DND-41 (cell line): ENCODE measurements around the gene KIFBP.

Source experiments
- ATAC-seq: fragments of 200-7000 bp; cut with Tn5 transposase; 3 replicates; pipeline ENCODE4 v1.9.1; 2021; ENCODE audit warnings: low read depth; ENCODE audit not compliant: insufficient read depth
- DNase-seq: peaks from one replicate; pipeline ENCODE4 v3.0.0-alpha.2; 2020
- H2AFZ ChIP-seq: 2 replicates; pipeline ENCODE4 v1.6.0; 2012; ENCODE audit warnings: low read depth, low read length
- H3K27ac ChIP-seq: 2 replicates; pipeline ENCODE4 v1.5.1; 2012; ENCODE audit warnings: low read length, inconsistent platforms
- H3K27me3 ChIP-seq: fragments of 200-600 bp; sonication (generic); 2 replicates; pipeline ENCODE4 v1.6.0; 2012; ENCODE audit warnings: low read length, mild to moderate bottlenecking, inconsistent platforms; ENCODE audit not compliant: insufficient read depth, poor library complexity
- H3K36me3 ChIP-seq: 2 replicates; pipeline ENCODE4 v1.5.1; 2012; ENCODE audit warnings: low read length, inconsistent platforms; ENCODE audit not compliant: insufficient read depth
- H3K4me1 ChIP-seq: 2 replicates; pipeline ENCODE4 v1.5.1; 2012; ENCODE audit warnings: mild to moderate bottlenecking, low read length; ENCODE audit not compliant: insufficient read depth
- H3K4me2 ChIP-seq: 2 replicates; pipeline ENCODE4 v1.6.0; 2012; ENCODE audit warnings: mild to moderate bottlenecking, moderate library complexity, low read length, inconsistent platforms; ENCODE audit not compliant: insufficient read depth
- H3K4me3 ChIP-seq, 2 experiments: fragments of 200-600 bp in 1 of 2; shearing (Covaris generic) in 1 of 2; 2 replicates each; pipeline ENCODE4 v1.5.1; 2012 to 2016; ENCODE audit warnings: inconsistent platforms in 2 of 2, low read length in 2 of 2, mild to moderate bottlenecking in 2 of 2, low read depth in 1 of 2, moderate library complexity in 1 of 2
- H3K79me2 ChIP-seq: 2 replicates; pipeline ENCODE4 v1.6.0; 2012; ENCODE audit warnings: low read length, inconsistent platforms; ENCODE audit not compliant: insufficient read depth
- H3K9ac ChIP-seq: 2 replicates; pipeline ENCODE4 v1.6.0; 2012; ENCODE audit warnings: low read depth, mild to moderate bottlenecking, inconsistent platforms, low read length, moderate library complexity
- H3K9me3 ChIP-seq: 2 replicates; pipeline ENCODE4 v1.5.1; 2012; ENCODE audit warnings: low read length, moderate library complexity, mild to moderate bottlenecking, inconsistent platforms; ENCODE audit not compliant: insufficient read depth, severe bottlenecking
- H4K20me1 ChIP-seq: 2 replicates; pipeline ENCODE4 v1.6.0; 2012; ENCODE audit warnings: low read length; ENCODE audit not compliant: insufficient read depth
- CTCF ChIP-seq: IDR thresholded peaks from 2 replicates; pipeline ENCODE4 v1.5.1; 2012; ENCODE audit warnings: borderline replicate concordance, low read length, moderate library complexity, mild to moderate bottlenecking; ENCODE audit not compliant: poor library complexity, severe bottlenecking; ENCODE audit errors: extremely low read depth
- EZH2 ChIP-seq: IDR thresholded peaks from 3 replicates; pipeline ENCODE4 v1.6.1; 2012; ENCODE audit warnings: borderline replicate concordance, low read depth, mild to moderate bottlenecking, moderate library complexity, low read length, inconsistent platforms; ENCODE audit not compliant: severe bottlenecking

The KIFBP gene

GRCh38 chr10:69060127-69060798, 71.7 kb downstream of the KIFBP start:
- Histone ChIP-seq H3K79me2 (no peaks in the 10 kb centered on the region), H3K27me3 (peaks cover 6% of the 10 kb centered on the region), H3K4me1 (no peaks in the 10 kb centered on the region), H3K9me3 (no peaks in the 10 kb centered on the region), H3K36me3 (no peaks in the 10 kb centered on the region), H3K4me2 (no peak overlapping the region), H2AFZ (no peak overlapping the region), H3K4me3 (no peak overlapping the region), H3K9ac (no peak overlapping the region), H3K27ac (no peak overlapping the region), H4K20me1 (no peaks in the 10 kb centered on the region)
- ATAC-seq = no peak
- TF ChIP-seq EZH2 (no peak), CTCF (no peak)
- no peak for DNase-seq

- H3K27ac ChIP-seq = no peak overlapping the region
- no peaks in the 10 kb centered on the region for H3K36me3 ChIP-seq
- H3K27me3 ChIP-seq = peaks cover 6% of the 10 kb centered on the region
- no peaks in the 10 kb centered on the region for H3K4me1 ChIP-seq
- ATAC-seq (no peak), DNase-seq (no peak)
- H4K20me1 ChIP-seq = no peaks in the 10 kb centered on the region
- H3K9ac ChIP-seq = no peak overlapping the region
- no peaks in the 10 kb centered on the region for H3K79me2 ChIP-seq
- no peak overlapping the region for H3K4me3 ChIP-seq
- H3K4me2 ChIP-seq = no peak overlapping the region
- no peaks in the 10 kb centered on the region for H3K9me3 ChIP-seq
- no peak overlapping the region for H2AFZ ChIP-seq
- no peak for TF ChIP-seq CTCF
Measured at GRCh38 chr10:69061305-69062161, 72.9 kb downstream of the KIFBP start.

- Histone ChIP-seq H3K9me3 (no peaks in the 10 kb centered on the region), H3K9ac (no peak overlapping the region), H3K27ac (no peak overlapping the region), H3K27me3 (peaks cover 6% of the 10 kb centered on the region), H3K36me3 (no peaks in the 10 kb centered on the region), H2AFZ (no peak overlapping the region), H3K4me1 (no peaks in the 10 kb centered on the region), H3K4me3 (no peak overlapping the region), H4K20me1 (no peaks in the 10 kb centered on the region), H3K79me2 (no peaks in the 10 kb centered on the region), H3K4me2 (no peak overlapping the region)
- DNase-seq (no peak), ATAC-seq (no peak)
- TF ChIP-seq EZH2 = no peak
- no peak for TF ChIP-seq CTCF
Measured at GRCh38 chr10:69062901-69063300, 74.3 kb downstream of the KIFBP start.
